AG09309 (cell line): Measurements from ENCODE around the gene NEK9.

Experiments
- DNase-seq: peaks from one replicate; pipeline ENCODE4 v3.0.0-alpha.2; 2010; ENCODE audit warnings: low read depth
- H3K4me3 ChIP-seq: 2 replicates; pipeline ENCODE4 v1.5.1; 2011; ENCODE audit warnings: mild to moderate bottlenecking, low read depth, low read length, moderate library complexity; ENCODE audit not compliant: control insufficient read depth
- CTCF ChIP-seq: IDR thresholded peaks from 2 replicates; pipeline ENCODE4 v1.5.1; 2011; ENCODE audit warnings: mild to moderate bottlenecking, low read depth, low read length, inconsistent platforms; ENCODE audit not compliant: insufficient read depth, control insufficient read depth; ENCODE audit errors: missing control alignments

The NEK9 gene

GRCh38 chr14:75041613-75042012 is 85.2 kb downstream of the NEK9 start:
- DNase-seq, result no peak
- no peak for TF ChIP-seq CTCF
- H3K4me3 ChIP-seq, result no peak overlapping the region

DNA sequence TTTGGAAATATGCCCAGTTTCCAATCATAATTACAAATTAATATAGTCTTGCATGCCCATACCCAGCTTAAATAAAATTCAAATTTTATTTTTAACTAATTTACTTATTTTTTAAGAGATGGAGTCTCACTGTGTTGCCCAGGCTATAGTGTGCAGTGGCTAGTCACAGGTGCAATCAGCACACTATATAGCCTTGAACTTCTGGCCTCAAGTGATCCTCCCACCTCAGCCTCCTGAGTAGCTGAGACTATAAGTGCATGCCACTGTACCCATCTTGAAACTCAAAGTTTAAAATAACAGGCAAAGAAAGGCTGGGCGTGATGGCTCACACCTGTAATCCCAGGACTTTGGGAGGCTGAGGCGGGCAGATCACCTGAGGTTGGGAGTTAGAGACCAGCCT is 85.9 kb downstream of the NEK9 start:
- DNase-seq, result no peak
- no peak overlapping the region for H3K4me3 ChIP-seq
- no peak for TF ChIP-seq CTCF

DNA sequence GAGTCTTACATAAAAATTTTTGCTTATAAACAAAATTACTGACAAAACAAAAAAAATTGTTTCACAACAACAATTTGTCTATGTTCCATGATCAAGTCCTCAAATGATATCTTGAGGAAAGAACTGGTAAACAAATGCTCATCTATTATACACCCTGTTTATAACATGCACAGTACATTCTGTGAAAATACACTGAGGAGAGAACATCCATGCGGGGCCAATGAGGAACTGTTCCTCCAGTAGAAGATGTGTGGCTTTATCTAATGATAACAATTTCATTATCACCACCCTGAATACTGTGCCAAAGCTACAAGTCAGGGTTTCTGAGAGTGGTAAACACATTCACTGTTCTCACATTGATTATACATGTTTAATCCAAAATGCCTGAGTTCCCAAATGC is 86.3 kb downstream of the NEK9 start:
- H3K4me3 ChIP-seq, result no peak overlapping the region
- TF ChIP-seq CTCF, result no peak
- DNase-seq, result no peak

- no peak for DNase-seq
- H3K4me3 ChIP-seq, result no peak overlapping the region
- TF ChIP-seq CTCF, result no peak
Observed at GRCh38 chr14:75032939-75033338, 93.9 kb downstream of the NEK9 start.

GRCh38 chr14:75030147-75030546 is 96.7 kb downstream of the NEK9 start:
- DNase-seq, result no peak
- no peak overlapping the region for H3K4me3 ChIP-seq
- no peak for TF ChIP-seq CTCF
